ENCODE results near the gene ORC5.

GRCh38 chr7:104137511-104137910, 70.3 kb downstream of the ORC5 start:
- TF ChIP-seq CTCF (IDR thresholded peaks at IDR 0.05): no peak
- TF ChIP-seq POLR2A (IDR thresholded peaks at IDR 0.05): no peak

All from ovary (tissue), 3 donors.